Mesothelial cell of epicardium (in vitro differentiated cells): ENCODE measurements around the gene SLAMF7. TPM values are rescaled to one million over a fixed set of nuclear protein-coding genes. Genes with fewer than 3 reads are reported as not detected.
"Not testable (repeated sequence)": the region's sequence is repeated elsewhere in the genome, so short reads cannot be mapped to it uniquely, and the experiment has no call there.

Experiments used
- DNase-seq, 2 experiments: peaks; one replicate each; pipeline ENCODE4 v3.0.0; 2021; ENCODE audit warnings: low spot score in 2 of 2; ENCODE audit not compliant: unreplicated experiment in 2 of 2
- H3K27ac Mint-ChIP-seq: 2 replicates; pipeline ENCODE4 v1.8.0; 2021; ENCODE audit warnings: mixed read lengths
- H3K27me3 Mint-ChIP-seq: 2 replicates; pipeline ENCODE4 v1.8.0; 2021; ENCODE audit warnings: low read depth, mixed read lengths
- H3K36me3 Mint-ChIP-seq: 2 replicates; pipeline ENCODE4 v1.8.0; 2021; ENCODE audit warnings: mixed read lengths
- H3K4me1 Mint-ChIP-seq: 2 replicates; pipeline ENCODE4 v1.8.0; 2021; ENCODE audit warnings: mixed read lengths
- H3K4me3 Mint-ChIP-seq: 2 replicates; pipeline ENCODE4 v1.8.0; 2021; ENCODE audit warnings: mild to moderate bottlenecking, moderate library complexity, mixed read lengths
- H3K9me3 Mint-ChIP-seq: 2 replicates; pipeline ENCODE4 v1.8.0; 2021; ENCODE audit warnings: mixed read lengths
- total RNA-seq: library from RNA; stranded (reverse); gene quantifications from 3 replicates; pipeline ENCODE4 v1.2.1, GENCODE V29; 2021
- TF ChIP-seq, protein P1 (sequence below): fragments of 200-600 bp; sonication (generic); IDR thresholded peaks from one replicate; pipeline ENCODE4 v1.5.0; 2021; ENCODE audit warnings: antibody characterized with exemption; ENCODE audit not compliant: unreplicated experiment

The SLAMF7 gene
- total RNA-seq, 1 donor from 2014 or later: not detected

DNA sequence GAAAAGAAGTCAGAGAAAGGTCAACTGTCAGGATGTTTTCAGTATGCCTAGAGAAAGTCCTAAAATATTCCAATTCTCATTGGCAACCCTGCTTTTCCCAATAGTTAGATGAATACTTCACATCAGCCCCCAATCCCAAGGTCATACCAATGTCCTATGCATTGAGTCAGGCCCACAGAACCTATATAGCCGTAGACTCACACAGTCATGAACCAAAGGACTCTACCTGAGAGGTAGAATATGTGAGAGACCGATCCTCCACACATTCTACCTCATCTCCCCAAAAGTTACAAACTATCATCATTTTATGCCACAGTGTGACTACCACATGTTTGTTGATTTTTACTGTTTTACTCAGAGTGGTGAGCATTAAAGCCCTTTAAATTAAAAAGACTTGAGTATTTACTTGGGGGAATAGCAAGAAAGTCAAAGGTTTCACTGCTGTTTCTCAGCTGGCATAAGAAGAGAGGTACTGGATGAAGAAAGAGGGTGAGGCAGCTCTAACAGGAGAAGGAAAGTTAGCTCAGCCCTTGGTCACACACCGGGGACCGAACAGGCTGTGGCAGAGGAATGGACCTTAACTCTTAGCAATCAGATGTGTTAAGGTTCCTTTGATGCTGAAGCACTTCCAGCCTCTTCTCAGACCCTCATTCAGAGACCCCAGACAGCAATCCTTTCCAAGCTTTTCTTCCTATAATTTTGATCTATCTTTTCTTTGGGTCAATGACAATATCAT, 28.4 kb upstream of the SLAMF7 start:
- no peaks in the 10 kb centered on the region for H3K27me3 Mint-ChIP-seq
- H3K4me3 Mint-ChIP-seq: no peak overlapping the region
- H3K4me1 Mint-ChIP-seq: peaks cover 7% of the 10 kb centered on the region
- no peaks in the 10 kb centered on the region for H3K36me3 Mint-ChIP-seq
- H3K27ac Mint-ChIP-seq: no peak overlapping the region
- TF ChIP-seq, protein P1, sequence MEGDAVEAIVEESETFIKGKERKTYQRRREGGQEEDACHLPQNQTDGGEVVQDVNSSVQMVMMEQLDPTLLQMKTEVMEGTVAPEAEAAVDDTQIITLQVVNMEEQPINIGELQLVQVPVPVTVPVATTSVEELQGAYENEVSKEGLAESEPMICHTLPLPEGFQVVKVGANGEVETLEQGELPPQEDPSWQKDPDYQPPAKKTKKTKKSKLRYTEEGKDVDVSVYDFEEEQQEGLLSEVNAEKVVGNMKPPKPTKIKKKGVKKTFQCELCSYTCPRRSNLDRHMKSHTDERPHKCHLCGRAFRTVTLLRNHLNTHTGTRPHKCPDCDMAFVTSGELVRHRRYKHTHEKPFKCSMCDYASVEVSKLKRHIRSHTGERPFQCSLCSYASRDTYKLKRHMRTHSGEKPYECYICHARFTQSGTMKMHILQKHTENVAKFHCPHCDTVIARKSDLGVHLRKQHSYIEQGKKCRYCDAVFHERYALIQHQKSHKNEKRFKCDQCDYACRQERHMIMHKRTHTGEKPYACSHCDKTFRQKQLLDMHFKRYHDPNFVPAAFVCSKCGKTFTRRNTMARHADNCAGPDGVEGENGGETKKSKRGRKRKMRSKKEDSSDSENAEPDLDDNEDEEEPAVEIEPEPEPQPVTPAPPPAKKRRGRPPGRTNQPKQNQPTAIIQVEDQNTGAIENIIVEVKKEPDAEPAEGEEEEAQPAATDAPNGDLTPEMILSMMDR: no peak
- no peak for DNase-seq
- H3K9me3 Mint-ChIP-seq: no peaks in the 10 kb centered on the region

DNA sequence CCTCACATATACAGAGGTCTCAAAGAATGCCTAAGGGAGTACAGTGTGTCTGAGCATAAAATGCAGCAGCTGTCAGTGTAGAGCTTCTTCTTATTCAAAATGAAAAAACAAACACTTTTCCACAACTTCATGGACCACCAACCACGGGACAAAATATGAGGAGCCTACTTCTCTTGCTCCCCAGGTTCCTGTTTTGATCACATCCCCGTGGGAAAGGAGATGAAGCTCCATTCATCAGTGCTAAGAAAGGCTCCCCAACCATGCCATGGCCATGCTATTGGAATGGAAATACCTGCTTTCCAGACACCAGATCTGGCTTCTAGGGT, 27.8 kb upstream of the SLAMF7 start:
- DNase-seq: no peak
- Mint-ChIP-seq H3K27ac (no peak overlapping the region), H3K27me3 (no peaks in the 10 kb centered on the region), H3K4me1 (peaks cover 7% of the 10 kb centered on the region), H3K9me3 (no peaks in the 10 kb centered on the region), H3K36me3 (no peaks in the 10 kb centered on the region), H3K4me3 (no peak overlapping the region)
- TF ChIP-seq, protein P1: no peak

DNA sequence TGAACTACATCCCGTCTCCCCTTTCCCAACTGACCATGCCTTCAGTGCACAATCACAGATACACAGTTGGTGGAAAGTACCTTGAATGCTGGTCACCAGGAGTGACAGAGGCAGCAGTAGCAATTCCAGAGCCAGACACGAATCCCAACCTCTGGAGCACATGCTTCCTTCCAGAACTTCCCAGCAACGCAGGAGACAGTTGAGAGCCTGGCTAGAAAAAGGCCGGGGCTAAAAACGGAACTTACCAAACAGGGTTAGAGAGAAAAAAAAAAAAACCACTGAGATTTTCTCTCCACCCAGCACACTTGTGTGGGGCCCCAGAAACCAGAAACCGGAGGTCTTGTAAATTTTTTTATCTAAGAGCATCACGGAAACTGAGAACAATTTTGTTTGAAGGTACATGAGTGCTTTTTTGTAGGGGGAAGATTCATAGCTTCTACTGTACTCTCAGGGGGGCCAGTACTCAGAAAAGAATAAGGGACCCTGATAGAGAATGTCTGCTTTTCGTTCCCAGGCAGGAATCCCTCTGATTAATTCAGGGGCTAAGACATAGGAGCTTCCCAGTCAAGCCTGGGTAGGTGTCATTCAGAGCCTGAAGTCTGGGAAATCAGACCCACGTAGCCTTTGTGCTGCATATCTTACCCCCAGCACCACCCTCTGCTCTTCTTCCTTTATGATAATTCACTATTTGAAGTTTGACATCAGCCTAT, 27.3 kb upstream of the SLAMF7 start, which contains the start of gene CD48:
CD48 (minus strand) TSS at position 221 of the 710 bp plus-strand sequence; CDS start at position 162, 59 bp downstream.
- Mint-ChIP-seq H3K4me1 (peaks cover 7% of the 10 kb centered on the region), H3K9me3 (no peaks in the 10 kb centered on the region), H3K27ac (peak within 1 kb of the TSS; percentile 27), H3K4me3 (no peak within 1 kb of the TSS), H3K36me3 (no peaks in the 10 kb centered on the region), H3K27me3 (no peaks in the 10 kb centered on the region)
- TF ChIP-seq, protein P1: no peak
- no peak for DNase-seq

DNA sequence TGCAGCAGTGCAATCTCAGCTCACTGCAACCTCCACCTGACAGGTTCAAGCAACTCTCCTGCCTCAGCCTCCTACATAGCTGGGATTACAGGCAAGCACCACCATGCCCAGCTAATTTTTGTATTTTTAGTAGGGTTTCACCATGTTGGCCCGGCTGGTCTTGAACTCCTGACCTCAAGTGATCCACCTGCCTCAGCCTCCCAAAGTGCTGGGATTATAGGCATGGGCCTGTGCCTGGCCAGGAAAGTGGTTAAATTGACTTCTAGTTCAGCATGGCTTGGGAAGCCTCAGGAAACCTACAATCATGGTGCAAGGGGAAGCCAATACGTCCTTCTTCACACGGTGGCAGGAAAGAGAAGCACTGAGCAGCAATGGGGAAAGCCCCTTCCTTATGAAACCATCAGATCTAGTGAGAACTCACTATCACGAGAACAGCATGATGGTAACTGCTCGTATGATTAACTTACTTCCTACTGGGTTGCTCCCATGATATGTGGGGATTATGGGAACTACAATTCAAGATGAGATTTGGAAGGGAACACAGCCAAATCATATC, 26.4 kb upstream of the SLAMF7 start:
- not testable (repeated sequence) for DNase-seq, H3K4me3 Mint-ChIP-seq, H3K36me3 Mint-ChIP-seq, H3K27ac Mint-ChIP-seq, H3K9me3 Mint-ChIP-seq, H3K27me3 Mint-ChIP-seq, H3K4me1 Mint-ChIP-seq

DNA sequence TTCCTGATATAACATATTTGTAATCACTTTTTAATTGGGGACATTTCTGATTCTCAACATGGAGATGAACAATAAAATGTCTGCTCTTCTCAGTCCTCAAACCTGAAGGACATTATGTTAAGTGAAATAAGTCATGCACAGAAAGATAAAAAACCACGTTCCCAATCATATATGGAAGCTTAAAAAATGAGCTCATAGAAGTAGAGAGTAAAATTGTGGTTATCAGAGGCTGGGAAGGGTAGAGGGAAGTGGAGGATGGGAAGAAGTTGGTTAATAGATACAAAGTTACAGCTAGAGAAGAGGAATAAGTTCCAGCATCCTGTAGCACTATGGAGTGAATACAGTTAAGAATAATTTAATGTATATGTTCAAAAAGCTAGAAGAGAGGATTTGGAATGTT, 25.9 kb upstream of the SLAMF7 start:
- TF ChIP-seq, protein P1: no peak
- H3K27me3 Mint-ChIP-seq: no peaks in the 10 kb centered on the region
- no peak for DNase-seq
- no peak overlapping the region for H3K4me3 Mint-ChIP-seq
- H3K4me1 Mint-ChIP-seq: peaks cover 7% of the 10 kb centered on the region
- H3K9me3 Mint-ChIP-seq: no peaks in the 10 kb centered on the region
- no peak overlapping the region for H3K27ac Mint-ChIP-seq
- no peaks in the 10 kb centered on the region for H3K36me3 Mint-ChIP-seq

DNA sequence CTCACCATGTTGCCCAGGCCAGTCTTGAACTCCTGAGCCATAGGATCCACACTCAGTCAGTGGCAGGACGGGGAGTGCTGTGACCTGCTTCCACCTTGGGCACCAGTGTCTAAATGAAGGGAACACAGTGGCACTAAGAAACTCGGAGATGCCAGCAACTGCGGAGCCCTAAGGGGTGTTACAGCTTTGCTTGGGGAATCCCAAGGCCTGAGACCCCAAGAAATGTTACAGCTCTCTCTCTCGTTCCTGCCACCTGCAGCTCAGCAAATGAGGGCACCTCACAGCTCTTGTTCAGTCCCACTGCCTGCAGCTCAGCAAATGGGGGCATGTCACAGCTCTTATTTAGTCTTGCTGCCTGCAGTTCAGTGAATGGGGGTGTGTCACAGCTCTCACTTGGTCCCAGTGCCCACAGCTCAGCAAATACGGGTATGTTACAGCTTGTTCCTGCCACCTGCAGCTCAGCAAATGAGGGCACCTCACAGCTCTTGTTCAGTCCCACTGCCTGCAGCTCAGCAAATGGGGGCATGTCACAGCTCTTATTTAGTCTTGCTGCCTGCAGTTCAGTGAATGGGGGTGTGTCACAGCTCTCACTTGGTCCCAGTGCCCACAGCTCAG, 24.9 kb upstream of the SLAMF7 start:
- H3K27me3 Mint-ChIP-seq, H3K4me1 Mint-ChIP-seq, H3K27ac Mint-ChIP-seq, H3K36me3 Mint-ChIP-seq, H3K9me3 Mint-ChIP-seq, DNase-seq, H3K4me3 Mint-ChIP-seq: not testable (repeated sequence)
